ENCODE measurements around the gene SELENOS.

DNA sequence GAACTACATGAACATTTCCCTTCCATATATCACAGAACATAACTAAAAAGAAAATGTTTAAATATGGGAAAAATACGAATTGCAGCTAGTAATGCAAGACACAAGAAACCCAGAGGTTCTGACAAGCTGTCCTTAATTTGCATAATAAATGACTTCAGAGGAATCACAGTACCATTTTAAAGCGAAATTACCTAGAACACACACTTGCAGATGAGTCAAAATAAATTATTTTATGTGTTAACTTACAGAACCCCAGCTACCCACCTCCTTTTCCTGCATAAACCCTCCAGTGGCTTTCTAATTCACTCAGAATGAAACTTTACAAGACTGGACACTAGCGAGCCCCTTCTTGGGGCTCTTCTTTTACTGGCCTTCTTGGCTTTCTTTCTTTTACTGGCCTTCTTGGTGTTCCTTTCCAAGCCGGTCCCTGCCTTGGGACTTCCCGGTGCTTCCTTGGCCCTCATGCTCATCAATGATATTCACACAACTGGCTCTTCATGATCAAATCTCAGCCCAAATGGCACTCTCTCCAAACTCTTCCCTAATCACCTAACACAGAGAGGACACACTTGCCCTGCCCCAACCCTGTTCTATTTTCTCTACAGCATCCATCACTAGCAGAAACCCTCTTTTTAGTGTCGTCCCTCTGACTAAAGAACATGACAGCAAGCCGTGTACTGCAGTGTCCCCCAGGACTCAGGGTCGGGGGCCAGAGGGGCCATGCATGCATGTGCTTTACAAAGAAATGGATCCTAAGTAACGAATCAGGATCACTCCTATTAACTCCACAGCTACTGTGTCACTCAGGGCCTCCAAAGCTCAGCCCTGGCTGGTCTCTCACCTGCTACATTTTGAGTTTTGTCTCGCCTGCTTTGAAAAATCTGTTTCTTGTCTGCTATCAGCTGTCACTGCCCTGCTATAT lies 30.2 kb downstream of the SELENOS start:
- TF ChIP-seq, protein P1, sequence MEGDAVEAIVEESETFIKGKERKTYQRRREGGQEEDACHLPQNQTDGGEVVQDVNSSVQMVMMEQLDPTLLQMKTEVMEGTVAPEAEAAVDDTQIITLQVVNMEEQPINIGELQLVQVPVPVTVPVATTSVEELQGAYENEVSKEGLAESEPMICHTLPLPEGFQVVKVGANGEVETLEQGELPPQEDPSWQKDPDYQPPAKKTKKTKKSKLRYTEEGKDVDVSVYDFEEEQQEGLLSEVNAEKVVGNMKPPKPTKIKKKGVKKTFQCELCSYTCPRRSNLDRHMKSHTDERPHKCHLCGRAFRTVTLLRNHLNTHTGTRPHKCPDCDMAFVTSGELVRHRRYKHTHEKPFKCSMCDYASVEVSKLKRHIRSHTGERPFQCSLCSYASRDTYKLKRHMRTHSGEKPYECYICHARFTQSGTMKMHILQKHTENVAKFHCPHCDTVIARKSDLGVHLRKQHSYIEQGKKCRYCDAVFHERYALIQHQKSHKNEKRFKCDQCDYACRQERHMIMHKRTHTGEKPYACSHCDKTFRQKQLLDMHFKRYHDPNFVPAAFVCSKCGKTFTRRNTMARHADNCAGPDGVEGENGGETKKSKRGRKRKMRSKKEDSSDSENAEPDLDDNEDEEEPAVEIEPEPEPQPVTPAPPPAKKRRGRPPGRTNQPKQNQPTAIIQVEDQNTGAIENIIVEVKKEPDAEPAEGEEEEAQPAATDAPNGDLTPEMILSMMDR (IDR thresholded peaks at IDR 0.05): no peak
- no peak for TF ChIP-seq POLR2A (IDR thresholded peaks at IDR 0.05)
